Measurements from ENCODE around the gene MACC1. TPM values are rescaled to one million over a fixed set of nuclear protein-coding genes. Genes with fewer than 3 reads are reported as not detected.

The MACC1 gene
- total and polyA plus RNA-seq, 4 donors: 2.8 to 45.2 (median 14.7) TPM

- H3K9ac ChIP-seq (ENCODE audit: insufficient read depth in 1 of 2, low read length in 2 of 2): no peak overlapping the region
- WGBS, 2 donors: 90 to 94% methylated on average over 3 of the region's 3 CpGs
- H3K4me1 ChIP-seq (ENCODE audit: control insufficient read depth in 5 of 5, insufficient read depth in 5 of 5, low read length in 5 of 5): no peaks in the 10 kb centered on the region
- ATAC-seq (ENCODE audit: insufficient read depth, low FRiP score): no peak
- TF ChIP-seq, protein P1, sequence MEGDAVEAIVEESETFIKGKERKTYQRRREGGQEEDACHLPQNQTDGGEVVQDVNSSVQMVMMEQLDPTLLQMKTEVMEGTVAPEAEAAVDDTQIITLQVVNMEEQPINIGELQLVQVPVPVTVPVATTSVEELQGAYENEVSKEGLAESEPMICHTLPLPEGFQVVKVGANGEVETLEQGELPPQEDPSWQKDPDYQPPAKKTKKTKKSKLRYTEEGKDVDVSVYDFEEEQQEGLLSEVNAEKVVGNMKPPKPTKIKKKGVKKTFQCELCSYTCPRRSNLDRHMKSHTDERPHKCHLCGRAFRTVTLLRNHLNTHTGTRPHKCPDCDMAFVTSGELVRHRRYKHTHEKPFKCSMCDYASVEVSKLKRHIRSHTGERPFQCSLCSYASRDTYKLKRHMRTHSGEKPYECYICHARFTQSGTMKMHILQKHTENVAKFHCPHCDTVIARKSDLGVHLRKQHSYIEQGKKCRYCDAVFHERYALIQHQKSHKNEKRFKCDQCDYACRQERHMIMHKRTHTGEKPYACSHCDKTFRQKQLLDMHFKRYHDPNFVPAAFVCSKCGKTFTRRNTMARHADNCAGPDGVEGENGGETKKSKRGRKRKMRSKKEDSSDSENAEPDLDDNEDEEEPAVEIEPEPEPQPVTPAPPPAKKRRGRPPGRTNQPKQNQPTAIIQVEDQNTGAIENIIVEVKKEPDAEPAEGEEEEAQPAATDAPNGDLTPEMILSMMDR (IDR thresholded peaks at IDR 0.05; ENCODE audit: control extremely low read depth, extremely low read depth): no peak
- no peaks in the 10 kb centered on the region for H3K36me3 ChIP-seq (ENCODE audit: control insufficient read depth in 4 of 4, insufficient read depth in 4 of 4, low read length in 4 of 4)
- H3K9me3 ChIP-seq (ENCODE audit: control insufficient read depth in 4 of 4, insufficient read depth in 3 of 4, low read length in 3 of 4): no peaks in the 10 kb centered on the region
- no peak overlapping the region for H3K27ac ChIP-seq (ENCODE audit: low read depth in 1 of 2, low read length in 1 of 2)
- no peak for DNase-seq
- no peak overlapping the region for H3K4me3 ChIP-seq
- no peaks in the 10 kb centered on the region for H3K27me3 ChIP-seq (ENCODE audit: control insufficient read depth in 3 of 3, insufficient read depth in 3 of 3, low read length in 2 of 3)
These were observed 72.4 kb downstream of the MACC1 start for GRCh38 chr7:20144801-20145200.

DNA sequence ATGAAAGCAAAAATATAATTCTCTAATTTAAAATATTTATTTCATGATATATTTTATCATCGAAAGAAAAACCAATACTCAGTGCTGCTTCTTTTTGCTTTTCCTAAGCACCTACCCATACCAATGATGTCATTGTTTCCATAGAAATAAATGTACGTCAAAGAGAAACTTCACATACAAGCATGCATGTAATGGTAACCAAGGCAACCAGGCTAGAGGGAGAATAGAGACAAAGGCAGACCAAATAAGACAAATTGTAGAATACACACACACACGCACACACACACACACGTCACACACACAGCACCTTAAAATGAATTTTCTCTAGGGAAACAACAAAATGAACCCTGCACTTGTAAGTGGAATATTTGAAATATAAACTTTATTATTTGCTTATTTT, 75.5 kb downstream of the MACC1 start:
- no peaks in the 10 kb centered on the region for H3K36me3 ChIP-seq (ENCODE audit: control insufficient read depth in 4 of 4, insufficient read depth in 4 of 4, low read length in 4 of 4)

GRCh38 chr7:20141002-20141345, 76.2 kb downstream of the MACC1 start:
- no peaks in the 10 kb centered on the region for H3K9me3 ChIP-seq (ENCODE audit: control insufficient read depth in 4 of 4, insufficient read depth in 3 of 4, low read length in 3 of 4)
- H3K27ac ChIP-seq (ENCODE audit: low read depth in 1 of 2, low read length in 1 of 2): no peak overlapping the region
- WGBS, 2 donors: 78 to 87% methylated on average over 2 of the region's 2 CpGs
- H3K27me3 ChIP-seq (ENCODE audit: control insufficient read depth in 3 of 3, insufficient read depth in 3 of 3, low read length in 2 of 3): no peaks in the 10 kb centered on the region
- TF ChIP-seq, protein P1 (IDR thresholded peaks at IDR 0.05; ENCODE audit: control extremely low read depth, extremely low read depth): no peak
- no peak for DNase-seq
- no peak overlapping the region for H3K9ac ChIP-seq (ENCODE audit: insufficient read depth in 1 of 2, low read length in 2 of 2)
- no peaks in the 10 kb centered on the region for H3K36me3 ChIP-seq (ENCODE audit: control insufficient read depth in 4 of 4, insufficient read depth in 4 of 4, low read length in 4 of 4)
- ATAC-seq (ENCODE audit: insufficient read depth, low FRiP score): no peak
- no peaks in the 10 kb centered on the region for H3K4me1 ChIP-seq (ENCODE audit: control insufficient read depth in 5 of 5, insufficient read depth in 5 of 5, low read length in 5 of 5)
- no peak overlapping the region for H3K4me3 ChIP-seq

More for the DNA sequence above, 75.5 kb downstream of the MACC1 start:
- peak; percentile 16 to 57 (median 55) for DNase-seq
- Histone ChIP-seq H3K27ac (ENCODE audit: low read depth in 1 of 2, low read length in 1 of 2) (no peak overlapping the region), H3K9me3 (ENCODE audit: control insufficient read depth in 4 of 4, insufficient read depth in 3 of 4, low read length in 3 of 4) (no peaks in the 10 kb centered on the region), H3K4me1 (ENCODE audit: control insufficient read depth in 5 of 5, insufficient read depth in 5 of 5, low read length in 5 of 5) (no peaks in the 10 kb centered on the region), H3K9ac (ENCODE audit: insufficient read depth in 1 of 2, low read length in 2 of 2) (no peak overlapping the region), H3K4me3 (no peak overlapping the region), H3K27me3 (ENCODE audit: control insufficient read depth in 3 of 3, insufficient read depth in 3 of 3, low read length in 2 of 3) (no peaks in the 10 kb centered on the region)
- ATAC-seq (ENCODE audit: insufficient read depth, low FRiP score): no peak
- WGBS, 2 donors: 72 to 86% methylated on average over 4 of the region's 4 CpGs
- TF ChIP-seq, protein P1 (IDR thresholded peaks at IDR 0.05; ENCODE audit: control extremely low read depth, extremely low read depth): no peak

DNA sequence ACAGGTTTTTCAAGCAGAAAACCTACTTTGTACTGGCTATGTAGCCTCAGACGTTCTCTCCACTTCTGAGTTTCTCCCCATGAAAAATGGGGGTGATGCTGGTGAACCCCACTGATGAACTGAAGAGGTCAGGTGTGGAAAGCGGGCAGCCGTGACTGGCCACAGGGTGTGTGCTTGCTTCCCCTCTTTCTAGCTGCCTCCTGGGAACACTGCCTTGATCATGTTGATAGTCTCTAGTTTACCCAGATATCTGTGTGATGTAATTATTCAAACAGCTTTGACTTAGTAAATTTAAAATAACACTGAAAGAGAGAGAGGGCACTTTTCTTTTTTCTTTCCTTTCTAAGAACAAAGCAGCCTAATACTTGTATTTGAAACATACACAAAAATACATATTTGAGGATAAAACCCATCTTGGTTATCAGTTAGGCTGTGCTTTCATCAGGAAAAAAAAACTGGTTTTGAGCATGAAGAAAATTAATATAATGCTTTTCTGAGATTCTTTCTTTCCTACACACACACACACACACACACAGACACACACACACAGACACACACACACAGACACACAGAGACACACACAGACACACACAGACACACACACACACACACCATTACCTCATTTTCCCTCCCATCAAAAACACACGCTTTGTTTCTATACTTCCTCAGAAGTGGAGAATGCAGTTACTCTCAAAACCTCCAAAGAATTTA, 76.7 kb downstream of the MACC1 start:
- Histone ChIP-seq H3K27me3 (ENCODE audit: control insufficient read depth in 3 of 3, insufficient read depth in 3 of 3, low read length in 2 of 3) (no peaks in the 10 kb centered on the region), H3K4me1 (ENCODE audit: control insufficient read depth in 5 of 5, insufficient read depth in 5 of 5, low read length in 5 of 5) (no peaks in the 10 kb centered on the region), H3K9ac (ENCODE audit: insufficient read depth in 1 of 2, low read length in 2 of 2) (no peak overlapping the region), H3K36me3 (ENCODE audit: control insufficient read depth in 4 of 4, insufficient read depth in 4 of 4, low read length in 4 of 4) (no peaks in the 10 kb centered on the region), H3K9me3 (ENCODE audit: control insufficient read depth in 4 of 4, insufficient read depth in 3 of 4, low read length in 3 of 4) (no peaks in the 10 kb centered on the region), H3K27ac (ENCODE audit: low read depth in 1 of 2, low read length in 1 of 2) (no peak overlapping the region), H3K4me3 (no peak overlapping the region)
- ATAC-seq (ENCODE audit: insufficient read depth, low FRiP score): no peak
- TF ChIP-seq, protein P1 (IDR thresholded peaks at IDR 0.05; ENCODE audit: control extremely low read depth, extremely low read depth): no peak
- no peak for DNase-seq
- 76 to 81% methylated on average over 4 of the region's 4 CpGs for WGBS, 2 donors
